GM10248 (cell line): ENCODE measurements around the gene NKD1.

Experiments used
- CTCF ChIA-PET: fragments of 300-600 bp; sonication (Branson Sonifier 250); formaldehyde crosslinking; extraction: SDS; loops from one replicate; lab custom pipeline; 2021; ENCODE audit warnings: antibody characterized with exemption; lab: Yijun Ruan, JAX
- POLR2A ChIA-PET: fragments of 350-650 bp; sonication (Branson Sonifier 250); formaldehyde crosslinking; extraction: SDS; loops from one replicate; lab custom pipeline; 2020; ENCODE audit warnings: antibody characterized with exemption; lab: Yijun Ruan, JAX
- DNase-seq: peaks from one replicate; pipeline ENCODE4 v3.0.0; 2012; ENCODE audit errors: extremely low spot score
- CTCF ChIP-seq: IDR thresholded peaks from 2 replicates; pipeline ENCODE4 v1.5.1; 2012; ENCODE audit warnings: mild to moderate bottlenecking, low read depth; ENCODE audit errors: extremely low read depth, missing control alignments, control extremely low read depth

The NKD1 gene

GRCh38 chr16:50616883-50617645, 68.9 kb downstream of the NKD1 start:
- no peak for DNase-seq
- POLR2A ChIA-PET, result no interaction called here

GRCh38 chr16:50617646-50618184, 69.5 kb downstream of the NKD1 start:
- ChIA-PET CTCF (interaction anchor here (0.7 to 0.9 kb wide), 2 partner anchors 10 to 189 kb away, joined by 3 read pairs; no protein-coding TSS in a partner anchor), POLR2A (no interaction called here)
- no peak for DNase-seq
- no peak for TF ChIP-seq CTCF

More at GRCh38 chr16:50616883-50617645, 68.9 kb downstream of the NKD1 start:
- TF ChIP-seq CTCF, result no peak
- CTCF ChIA-PET, result interaction anchor here (0.7 to 0.9 kb wide), 2 partner anchors 11 to 189 kb away, joined by 3 read pairs; no protein-coding TSS in a partner anchor

GRCh38 chr16:50618238-50618918, 70.2 kb downstream of the NKD1 start:
- ChIA-PET CTCF (no interaction called here), POLR2A (no interaction called here)
- no peak for TF ChIP-seq CTCF
- DNase-seq, result no peak

- CTCF ChIA-PET, result no interaction called here
- TF ChIP-seq CTCF, result no peak
- POLR2A ChIA-PET, result interaction anchor here (0.6 kb wide), 1 partner anchor 8 kb away, joined by 3 read pairs; no protein-coding TSS in a partner anchor
Measured at GRCh38 chr16:50619702-50620491, 71.7 kb downstream of the NKD1 start.

GRCh38 chr16:50620646-50621451, 72.7 kb downstream of the NKD1 start:
- no peak for TF ChIP-seq CTCF
- no peak for DNase-seq
- CTCF ChIA-PET, result interaction anchor here (1.2 kb wide), 1 partner anchor 186 kb away, joined by 3 read pairs; no protein-coding TSS in a partner anchor
- POLR2A ChIA-PET, result no interaction called here

More at GRCh38 chr16:50619702-50620491, 71.7 kb downstream of the NKD1 start:
- DNase-seq, result no peak
